Mesenchymal stem cell (in vitro differentiated cells and primary cell): ENCODE results near the gene POU2F2.
"Not testable (repeated sequence)": the region's sequence is repeated elsewhere in the genome, so short reads cannot be mapped to it uniquely, and the experiment has no call there.

Experiments
- DNase-seq: peaks from one replicate; pipeline ENCODE4 v3.0.0-alpha.2; 2013
- H2AFZ ChIP-seq: one replicate; pipeline ENCODE4 v1.6.1; 2013; ENCODE audit warnings: low read depth, mild to moderate bottlenecking, control low read depth, inconsistent platforms, low read length, moderate library complexity
- H2AK5ac ChIP-seq: 2 replicates; pipeline ENCODE4 v1.6.1; 2013; ENCODE audit warnings: low read length, moderate library complexity, mild to moderate bottlenecking, inconsistent platforms; ENCODE audit not compliant: severe bottlenecking
- H2BK120ac ChIP-seq: one replicate; pipeline ENCODE4 v1.6.1; 2013; ENCODE audit warnings: low read depth, mild to moderate bottlenecking, inconsistent platforms, low read length, moderate library complexity
- H2BK12ac ChIP-seq, 2 experiments: one replicate each; pipeline ENCODE4 v1.6.1; 2013; ENCODE audit warnings: inconsistent platforms in 2 of 2, low read length in 2 of 2, mild to moderate bottlenecking in 2 of 2, moderate library complexity in 2 of 2, control low read depth in 1 of 2
- H2BK15ac ChIP-seq: one replicate; pipeline ENCODE4 v1.6.1; 2013; ENCODE audit warnings: mild to moderate bottlenecking, low read depth, inconsistent platforms; ENCODE audit not compliant: poor library complexity, severe bottlenecking
- H2BK5ac ChIP-seq: 2 replicates; pipeline ENCODE4 v1.6.1; 2013; ENCODE audit warnings: low read depth, mild to moderate bottlenecking, low read length, control low read depth, inconsistent platforms; ENCODE audit not compliant: poor library complexity, severe bottlenecking
- H3K14ac ChIP-seq, 2 experiments: one replicate each; pipeline ENCODE4 v1.6.1; 2013; ENCODE audit warnings: inconsistent platforms in 2 of 2, low read length in 2 of 2, control low read depth in 1 of 2, mild to moderate bottlenecking in 1 of 2, moderate library complexity in 1 of 2
- H3K18ac ChIP-seq, 2 experiments: one replicate each; pipeline ENCODE4 v1.6.1; 2013; ENCODE audit warnings: inconsistent platforms in 2 of 2, low read length in 2 of 2, control low read depth in 1 of 2, low read depth in 1 of 2, mild to moderate bottlenecking in 1 of 2
- H3K23ac ChIP-seq, 2 experiments: one replicate each; pipeline ENCODE4 v1.6.1; 2013; ENCODE audit warnings: inconsistent platforms in 2 of 2, low read length in 2 of 2, mild to moderate bottlenecking in 2 of 2, moderate library complexity in 2 of 2, control low read depth in 1 of 2
- H3K27ac ChIP-seq: 2 replicates; pipeline ENCODE4 v1.5.1; 2013; ENCODE audit warnings: mild to moderate bottlenecking, moderate library complexity, low read length, control low read depth, inconsistent platforms; ENCODE audit not compliant: poor library complexity, severe bottlenecking
- H3K27me3 ChIP-seq, 2 experiments: 2 replicates each; pipeline versions ENCODE4 v1.6.1 to v1.7.0; 2013; ENCODE audit warnings: low read length in 2 of 2, mild to moderate bottlenecking in 2 of 2, moderate library complexity in 2 of 2, control low read depth in 1 of 2, inconsistent platforms in 1 of 2; ENCODE audit not compliant: control insufficient read depth in 1 of 2, insufficient read depth in 1 of 2
- H3K36me3 ChIP-seq, 2 experiments: 2 replicates each; pipeline versions ENCODE4 v1.6.1 to v1.7.0; 2013; ENCODE audit warnings: low read length in 2 of 2, control low read depth in 1 of 2, inconsistent platforms in 1 of 2, low read depth in 1 of 2, mild to moderate bottlenecking in 1 of 2; ENCODE audit not compliant: insufficient read depth in 2 of 2, control insufficient read depth in 1 of 2
- H3K4ac ChIP-seq, 2 experiments: one replicate each; pipeline ENCODE4 v1.6.1; 2013; ENCODE audit warnings: inconsistent platforms in 2 of 2, low read length in 2 of 2, mild to moderate bottlenecking in 2 of 2, moderate library complexity in 2 of 2, control low read depth in 1 of 2, low read depth in 1 of 2
- H3K4me1 ChIP-seq: 2 replicates; pipeline ENCODE4 v1.6.1; 2013; ENCODE audit warnings: low read depth, low read length, control low read depth; ENCODE audit not compliant: control insufficient read depth, insufficient read depth
- H3K4me2 ChIP-seq: 2 replicates; pipeline ENCODE4 v1.6.1; 2013; ENCODE audit warnings: low read length, mild to moderate bottlenecking, inconsistent platforms; ENCODE audit not compliant: poor library complexity, severe bottlenecking
- H3K4me3 ChIP-seq, 2 experiments: 2 replicates each; pipeline versions ENCODE4 v1.5.1 to v1.7.0; 2013; ENCODE audit warnings: low read length in 2 of 2, mild to moderate bottlenecking in 2 of 2, control low read depth in 1 of 2, low read depth in 1 of 2; ENCODE audit not compliant: insufficient read depth in 1 of 2
- H3K79me1 ChIP-seq: replicated peaks from 2 replicates; pipeline ENCODE4 v1.6.1; 2013; ENCODE audit warnings: mild to moderate bottlenecking, control low read depth, low read length, inconsistent platforms; ENCODE audit not compliant: poor library complexity, severe bottlenecking
- H3K9ac ChIP-seq: 2 replicates; pipeline ENCODE4 v1.7.0; 2013; ENCODE audit warnings: mild to moderate bottlenecking, low read length, moderate library complexity
- H3K9me3 ChIP-seq: 2 replicates; pipeline ENCODE4 v1.7.0; 2013; ENCODE audit warnings: mild to moderate bottlenecking, low read length; ENCODE audit not compliant: control insufficient read depth
- H4K8ac ChIP-seq: one replicate; pipeline ENCODE4 v1.6.1; 2013; ENCODE audit warnings: inconsistent platforms, mild to moderate bottlenecking, low read length, moderate library complexity
- H4K91ac ChIP-seq: one replicate; pipeline ENCODE4 v1.6.1; 2013; ENCODE audit warnings: mild to moderate bottlenecking, low read length, inconsistent platforms
- WGBS: methylation state at CpG from one replicate; pipeline ENCODE4 v1.1.7; 2013; ENCODE audit warnings: mixed read lengths; 5-methylcytosine and 5-hydroxymethylcytosine counted together

The POU2F2 gene

DNA sequence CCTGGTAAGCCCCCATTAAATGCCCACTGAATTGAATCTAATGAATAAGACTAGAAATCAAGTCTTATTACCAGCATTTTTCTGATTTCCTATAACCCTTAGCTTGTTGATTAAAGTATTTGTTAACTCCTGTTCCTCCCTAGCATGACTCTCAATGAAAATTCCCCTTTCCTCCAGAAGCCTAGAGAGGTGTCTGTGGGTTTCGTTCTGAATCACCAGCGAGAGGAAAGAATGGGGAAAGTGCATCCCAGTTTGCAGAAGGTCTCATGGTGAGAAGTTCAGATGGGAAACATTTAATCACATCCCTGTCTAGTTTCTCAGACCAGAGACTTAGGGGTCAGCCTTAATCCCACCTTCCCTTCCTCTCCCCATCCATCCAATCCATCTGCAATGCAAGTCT lies 26.9 kb downstream of the POU2F2 start:
- Histone ChIP-seq H3K4me3 (no peak overlapping the region), H2BK120ac (no peak overlapping the region), H4K8ac (no peak overlapping the region), H3K36me3 (peaks cover 0 to 13% of the 10 kb centered on the region in 2 experiments), H3K14ac (no peak overlapping the region), H2AK5ac (no peak overlapping the region), H3K9me3 (no peaks in the 10 kb centered on the region), H3K4me1 (peaks cover 6% of the 10 kb centered on the region), H3K23ac (no peak overlapping the region), H3K4ac (no peak overlapping the region), H2BK15ac (no peak overlapping the region), H2AFZ (no peak overlapping the region), H3K4me2 (no peak overlapping the region), H3K27ac (no peak overlapping the region), H2BK5ac (no peak overlapping the region), H2BK12ac (no peak overlapping the region), H3K9ac (peak overlapping the region; percentile 54), H3K18ac (no peak overlapping the region), H3K27me3 (no peaks in the 10 kb centered on the region), H3K79me1 (no peaks in the 10 kb centered on the region), H4K91ac (no peak overlapping the region)
- DNase-seq = no peak
- WGBS = 80% methylated on average over 2 of the region's 2 CpGs

DNA sequence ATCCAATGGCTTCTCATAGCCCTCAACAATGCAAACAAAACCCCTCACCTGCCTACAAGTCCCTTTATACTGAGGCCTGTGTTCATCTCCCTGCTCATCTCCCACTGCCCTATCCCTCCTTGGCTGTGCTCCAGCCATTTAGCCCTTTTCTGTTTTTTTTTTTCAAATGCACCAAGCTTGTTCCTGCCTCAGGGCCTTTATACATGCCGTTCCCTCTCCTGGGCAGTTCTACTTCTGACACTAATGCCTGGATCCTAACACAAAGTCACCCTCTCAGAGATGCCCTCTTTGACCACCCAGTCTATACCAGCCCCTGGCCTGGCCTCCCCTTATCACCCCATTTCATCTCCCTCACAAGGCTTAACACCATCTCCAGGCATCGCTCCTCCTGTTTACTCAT lies 29.4 kb downstream of the POU2F2 start:
- no peak overlapping the region for H2AFZ ChIP-seq
- WGBS = 80% methylated on average over 2 of the region's 2 CpGs
- H3K4me1 ChIP-seq = no peaks in the 10 kb centered on the region
- no peak for DNase-seq
- H3K9ac ChIP-seq = no peak overlapping the region
- no peaks in the 10 kb centered on the region for H3K9me3 ChIP-seq
- H2BK12ac ChIP-seq = no peak overlapping the region
- H3K4ac ChIP-seq = no peak overlapping the region
- H2AK5ac ChIP-seq = no peak overlapping the region
- H3K14ac ChIP-seq = no peak overlapping the region
- no peak overlapping the region for H3K27ac ChIP-seq
- no peak overlapping the region for H2BK120ac ChIP-seq
- no peak overlapping the region for H3K4me3 ChIP-seq
- H2BK15ac ChIP-seq = no peak overlapping the region
- H3K4me2 ChIP-seq = no peak overlapping the region
- H4K91ac ChIP-seq = no peak overlapping the region
- no peaks in the 10 kb centered on the region for H3K79me1 ChIP-seq
- no peak overlapping the region for H3K18ac ChIP-seq
- no peak overlapping the region for H4K8ac ChIP-seq
- H3K27me3 ChIP-seq = no peaks in the 10 kb centered on the region
- no peak overlapping the region for H3K23ac ChIP-seq
- peaks cover 5 to 23% of the 10 kb centered on the region in 2 experiments for H3K36me3 ChIP-seq
- H2BK5ac ChIP-seq = no peak overlapping the region

DNA sequence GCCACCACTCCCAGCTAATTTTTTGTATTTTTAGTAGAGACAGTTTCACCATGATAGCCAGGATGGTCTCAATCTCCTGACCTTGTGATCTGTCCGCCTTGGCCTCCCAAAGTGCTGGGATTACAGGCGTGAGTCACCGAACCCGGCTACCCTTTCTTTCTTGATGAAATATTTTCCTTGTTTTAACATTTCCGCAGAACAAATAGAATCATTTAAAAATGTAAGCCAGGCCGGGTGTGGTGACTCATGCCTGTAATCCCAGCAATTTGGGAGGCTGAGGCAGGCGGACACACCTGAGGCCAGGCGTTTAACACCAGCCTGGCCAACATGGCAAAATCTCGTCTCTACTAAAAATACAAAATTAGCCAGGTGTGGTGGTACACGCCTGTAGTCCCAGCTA lies 32.0 kb downstream of the POU2F2 start:
- H3K9ac ChIP-seq, H2AK5ac ChIP-seq, H3K79me1 ChIP-seq, H3K23ac ChIP-seq, H3K4me3 ChIP-seq, H2BK12ac ChIP-seq, H3K9me3 ChIP-seq, H2AFZ ChIP-seq, H3K4me1 ChIP-seq, H4K8ac ChIP-seq, H3K14ac ChIP-seq, H2BK15ac ChIP-seq, H3K27me3 ChIP-seq, H3K27ac ChIP-seq, H4K91ac ChIP-seq, H3K18ac ChIP-seq, H2BK5ac ChIP-seq, H3K4ac ChIP-seq, DNase-seq, H2BK120ac ChIP-seq, H3K4me2 ChIP-seq: not testable (repeated sequence)
- H3K36me3 ChIP-seq = peaks cover 18 to 37% of the 10 kb centered on the region in 2 experiments
- WGBS = 90% methylated on average over 10 of the region's 10 CpGs

DNA sequence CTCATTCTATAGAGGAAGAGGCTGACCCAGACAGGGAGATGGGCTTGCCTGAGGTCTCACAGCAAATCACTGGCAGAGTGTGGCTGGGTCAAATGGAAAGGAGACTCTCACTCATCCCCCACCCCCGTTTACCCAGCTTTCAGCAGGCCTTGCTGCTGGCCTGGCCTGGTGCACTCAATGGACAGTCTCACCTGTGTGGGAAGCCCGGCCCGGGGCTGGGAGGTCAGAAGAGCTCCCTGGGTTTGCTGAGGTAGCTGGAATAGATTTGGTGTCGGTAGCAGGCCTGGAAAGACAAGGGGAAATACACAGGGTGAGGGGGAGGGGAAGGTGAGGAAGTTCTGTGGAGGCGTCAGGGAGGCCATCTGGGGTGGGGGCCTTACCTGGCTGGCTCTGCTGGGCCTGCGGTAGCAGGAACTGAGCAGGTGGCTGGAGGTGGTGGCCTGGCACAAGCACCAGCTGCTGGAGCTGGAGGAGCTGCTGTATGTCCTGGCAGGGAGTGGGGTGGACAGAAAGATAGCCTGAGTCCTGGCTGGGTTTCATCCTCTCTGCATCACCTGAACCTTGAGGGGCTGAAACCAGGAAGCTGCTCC lies 32.8 kb downstream of the POU2F2 start:
- DNase-seq = no peak
- no peaks in the 10 kb centered on the region for H3K9me3 ChIP-seq
- H3K79me1 ChIP-seq = no peaks in the 10 kb centered on the region
- no peaks in the 10 kb centered on the region for H3K27me3 ChIP-seq
- no peak overlapping the region for H3K14ac ChIP-seq
- H3K9ac ChIP-seq = no peak overlapping the region
- H4K91ac ChIP-seq = no peak overlapping the region
- no peak overlapping the region for H2BK5ac ChIP-seq
- no peak overlapping the region for H3K27ac ChIP-seq
- peaks cover 24 to 44% of the 10 kb centered on the region in 2 experiments for H3K36me3 ChIP-seq
- no peak overlapping the region for H2AFZ ChIP-seq
- no peak overlapping the region for H2BK12ac ChIP-seq
- H3K4me2 ChIP-seq = no peak overlapping the region
- no peak overlapping the region for H4K8ac ChIP-seq
- H3K4ac ChIP-seq = no peak overlapping the region
- peaks cover 2% of the 10 kb centered on the region for H3K4me1 ChIP-seq
- no peak overlapping the region for H2AK5ac ChIP-seq
- H3K4me3 ChIP-seq = no peak overlapping the region
- no peak overlapping the region for H2BK15ac ChIP-seq
- no peak overlapping the region for H2BK120ac ChIP-seq
- 74% methylated on average over 6 of the region's 6 CpGs for WGBS
- H3K18ac ChIP-seq = no peak overlapping the region
- no peak overlapping the region for H3K23ac ChIP-seq
